T-helper 17 cell (primary cell): Measurements from ENCODE around the gene CEACAM18. TPM values are rescaled to one million over a fixed set of nuclear protein-coding genes. Genes with fewer than 3 reads are reported as not detected.
"Not testable (repeated sequence)": the region's sequence is repeated elsewhere in the genome, so short reads cannot be mapped to it uniquely, and the experiment has no call there.

Experiments used
- ATAC-seq: fragments of 150-1000 bp; cut with Tn5 transposase; 2 replicates; pipeline ENCODE4 v1.10.0; 2021; ENCODE audit warnings: mild to moderate bottlenecking, moderate library complexity
- DNase-seq, 3 donors: peaks; one replicate each; pipeline versions ENCODE4 v3.0.0 to v3.0.0-alpha.2; 2020 to 2021
- H3K9me3 ChIP-seq: one replicate; pipeline ENCODE4 v1.7.0; 2013; ENCODE audit warnings: low read length, mild to moderate bottlenecking; ENCODE audit not compliant: control insufficient read depth, poor library complexity, severe bottlenecking
- H3K27ac Mint-ChIP-seq: one replicate; pipeline ENCODE4 v1.8.0; 2022; ENCODE audit warnings: mild to moderate bottlenecking, moderate library complexity, mixed read lengths
- H3K27me3 Mint-ChIP-seq: one replicate; pipeline ENCODE4 v1.8.0; 2022; ENCODE audit warnings: mixed read lengths
- H3K36me3 Mint-ChIP-seq: one replicate; pipeline ENCODE4 v1.8.0; 2022; ENCODE audit warnings: low read depth, mixed read lengths
- H3K4me1 Mint-ChIP-seq: one replicate; pipeline ENCODE4 v1.8.0; 2022; ENCODE audit warnings: mild to moderate bottlenecking, mixed read lengths
- H3K4me3 Mint-ChIP-seq: one replicate; pipeline ENCODE4 v1.8.0; 2022; ENCODE audit warnings: mild to moderate bottlenecking, moderate library complexity, mixed read lengths
- total RNA-seq, 4 donors: library from RNA in 2 of 4; stranded (reverse) in 2 of 4; gene quantifications; one replicate each; pipeline ENCODE4 v1.2.3 and lab custom pipeline; 2022 to 2026

CEACAM18 gene
- total RNA-seq, 2 donors from 2014 or later: not detected

- Mint-ChIP-seq H3K36me3 (peaks cover 4% of the 10 kb centered on the region), H3K27ac (no peak overlapping the region), H3K4me1 (no peaks in the 10 kb centered on the region), H3K27me3 (peaks cover 11% of the 10 kb centered on the region), H3K4me3 (no peak overlapping the region)
- no peaks in the 10 kb centered on the region for H3K9me3 ChIP-seq
- DNase-seq (no peak), ATAC-seq (no peak)
Observed at GRCh38 chr19:51488491-51488890, 10.2 kb downstream of the CEACAM18 start.

- peaks cover 9% of the 10 kb centered on the region for H3K27me3 Mint-ChIP-seq
- no peaks in the 10 kb centered on the region for H3K9me3 ChIP-seq
- ATAC-seq (no peak), DNase-seq (no peak)
- H3K36me3 Mint-ChIP-seq: peaks cover 4% of the 10 kb centered on the region
- no peak overlapping the region for H3K27ac Mint-ChIP-seq
- no peaks in the 10 kb centered on the region for H3K4me1 Mint-ChIP-seq
- H3K4me3 Mint-ChIP-seq: no peak overlapping the region
Observed at GRCh38 chr19:51489113-51489512, 10.8 kb downstream of the CEACAM18 start.

GRCh38 chr19:51490676-51491075 is 12.3 kb downstream of the CEACAM18 start:
- H3K4me3 Mint-ChIP-seq: no peak overlapping the region
- DNase-seq: no peak
- peaks cover 2% of the 10 kb centered on the region for H3K36me3 Mint-ChIP-seq
- no peak overlapping the region for H3K27ac Mint-ChIP-seq
- H3K4me1 Mint-ChIP-seq: no peaks in the 10 kb centered on the region
- H3K9me3 ChIP-seq: no peaks in the 10 kb centered on the region
- H3K27me3 Mint-ChIP-seq: no peaks in the 10 kb centered on the region
- ATAC-seq: no peak

GRCh38 chr19:51491586-51491985 is 13.2 kb downstream of the CEACAM18 start:
- no peaks in the 10 kb centered on the region for H3K9me3 ChIP-seq
- Mint-ChIP-seq H3K27me3 (no peaks in the 10 kb centered on the region), H3K4me1 (no peaks in the 10 kb centered on the region), H3K36me3 (peaks cover 2% of the 10 kb centered on the region), H3K4me3 (no peak overlapping the region), H3K27ac (no peak overlapping the region)
- ATAC-seq (no peak), DNase-seq (no peak)

- DNase-seq: no peak
- no peak overlapping the region for H3K27ac Mint-ChIP-seq
- peaks cover 2% of the 10 kb centered on the region for H3K36me3 Mint-ChIP-seq
- no peak for ATAC-seq
- peaks cover 5% of the 10 kb centered on the region for H3K27me3 Mint-ChIP-seq
- no peaks in the 10 kb centered on the region for H3K4me1 Mint-ChIP-seq
- H3K9me3 ChIP-seq: no peaks in the 10 kb centered on the region
- no peak overlapping the region for H3K4me3 Mint-ChIP-seq
Observed at GRCh38 chr19:51493776-51494175, 15.4 kb downstream of the CEACAM18 start.

- no peaks in the 10 kb centered on the region for H3K9me3 ChIP-seq
- no peak for ATAC-seq
- H3K27ac Mint-ChIP-seq: no peak overlapping the region
- peaks cover 11% of the 10 kb centered on the region for H3K27me3 Mint-ChIP-seq
- no peaks in the 10 kb centered on the region for H3K36me3 Mint-ChIP-seq
- no peak for DNase-seq
- peaks cover 13% of the 10 kb centered on the region for H3K4me1 Mint-ChIP-seq
- no peak overlapping the region for H3K4me3 Mint-ChIP-seq
Observed at GRCh38 chr19:51497666-51498065, 19.3 kb downstream of the CEACAM18 start.

- not testable (repeated sequence) for DNase-seq, H3K4me3 Mint-ChIP-seq, H3K9me3 ChIP-seq, H3K36me3 Mint-ChIP-seq, ATAC-seq, H3K27ac Mint-ChIP-seq
- H3K27me3 Mint-ChIP-seq: peaks cover 16% of the 10 kb centered on the region
- peaks cover 13% of the 10 kb centered on the region for H3K4me1 Mint-ChIP-seq
Observed at GRCh38 chr19:51500931-51501330, 22.6 kb downstream of the CEACAM18 start.

GRCh38 chr19:51501594-51502263 is 23.4 kb downstream of the CEACAM18 start, which contains the start of gene SIGLEC12:
TSS of gene SIGLEC12 (minus strand) at chr19:51501800. CDS start at chr19:51501733, 67 bp downstream.
- DNase-seq (no peak), ATAC-seq (peak; percentile 25)
- peaks cover 13% of the 10 kb centered on the region for H3K4me1 Mint-ChIP-seq
- H3K9me3 ChIP-seq: no peaks in the 10 kb centered on the region
- H3K36me3 Mint-ChIP-seq: no peaks in the 10 kb centered on the region
- H3K4me3 Mint-ChIP-seq: no peak within 1 kb of the TSS
- H3K27me3 Mint-ChIP-seq: peaks cover 18% of the 10 kb centered on the region
- H3K27ac Mint-ChIP-seq: no peak within 1 kb of the TSS

- H3K9me3 ChIP-seq: no peaks in the 10 kb centered on the region
- Mint-ChIP-seq H3K27me3 (peaks cover 19% of the 10 kb centered on the region), H3K27ac (no peak overlapping the region), H3K4me1 (peaks cover 13% of the 10 kb centered on the region), H3K36me3 (no peaks in the 10 kb centered on the region), H3K4me3 (no peak overlapping the region)
- ATAC-seq (no peak), DNase-seq (no peak)
Observed at GRCh38 chr19:51503286-51503817, 25.0 kb downstream of the CEACAM18 start.

GRCh38 chr19:51503896-51504295 is 25.6 kb downstream of the CEACAM18 start:
- H3K4me3 Mint-ChIP-seq: no peak overlapping the region
- no peaks in the 10 kb centered on the region for H3K9me3 ChIP-seq

GRCh38 chr19:51505904-51506303 is 27.6 kb downstream of the CEACAM18 start:
- DNase-seq (no peak), ATAC-seq (no peak)
- peaks cover 9% of the 10 kb centered on the region for H3K4me1 Mint-ChIP-seq
- peaks cover under 1% of the 10 kb centered on the region for H3K36me3 Mint-ChIP-seq
- H3K4me3 Mint-ChIP-seq: no peak overlapping the region
- no peak overlapping the region for H3K27ac Mint-ChIP-seq
- peaks cover 29% of the 10 kb centered on the region for H3K27me3 Mint-ChIP-seq
- no peaks in the 10 kb centered on the region for H3K9me3 ChIP-seq

More at GRCh38 chr19:51503896-51504295, 25.6 kb downstream of the CEACAM18 start:
- no peak overlapping the region for H3K27ac Mint-ChIP-seq
- ATAC-seq: no peak
- H3K4me1 Mint-ChIP-seq: peaks cover 13% of the 10 kb centered on the region
- H3K36me3 Mint-ChIP-seq: no peaks in the 10 kb centered on the region
- H3K27me3 Mint-ChIP-seq: peaks cover 17% of the 10 kb centered on the region
- DNase-seq: no peak

GRCh38 chr19:51507192-51507591 is 28.9 kb downstream of the CEACAM18 start:
- Mint-ChIP-seq H3K4me3 (no peak overlapping the region), H3K4me1 (no peaks in the 10 kb centered on the region), H3K36me3 (peaks cover 2% of the 10 kb centered on the region), H3K27ac (no peak overlapping the region), H3K27me3 (peaks cover 42% of the 10 kb centered on the region)
- no peak for DNase-seq
- H3K9me3 ChIP-seq: no peaks in the 10 kb centered on the region
- no peak for ATAC-seq

GRCh38 chr19:51507640-51508058 is 29.3 kb downstream of the CEACAM18 start:
- DNase-seq (no peak), ATAC-seq (no peak)
- Mint-ChIP-seq H3K27ac (no peak overlapping the region), H3K27me3 (peaks cover 47% of the 10 kb centered on the region), H3K4me1 (no peaks in the 10 kb centered on the region), H3K4me3 (no peak overlapping the region), H3K36me3 (peaks cover 2% of the 10 kb centered on the region)
- H3K9me3 ChIP-seq: no peaks in the 10 kb centered on the region
